HG03460 (cell line): ENCODE data around the gene MPP1.

Experiments used
- ATAC-seq: cut with Tn5 transposase; IDR thresholded peaks from one replicate; pipeline ENCODE4 v1.9.1; 2021; ENCODE audit not compliant: unreplicated experiment

The MPP1 gene

DNA sequence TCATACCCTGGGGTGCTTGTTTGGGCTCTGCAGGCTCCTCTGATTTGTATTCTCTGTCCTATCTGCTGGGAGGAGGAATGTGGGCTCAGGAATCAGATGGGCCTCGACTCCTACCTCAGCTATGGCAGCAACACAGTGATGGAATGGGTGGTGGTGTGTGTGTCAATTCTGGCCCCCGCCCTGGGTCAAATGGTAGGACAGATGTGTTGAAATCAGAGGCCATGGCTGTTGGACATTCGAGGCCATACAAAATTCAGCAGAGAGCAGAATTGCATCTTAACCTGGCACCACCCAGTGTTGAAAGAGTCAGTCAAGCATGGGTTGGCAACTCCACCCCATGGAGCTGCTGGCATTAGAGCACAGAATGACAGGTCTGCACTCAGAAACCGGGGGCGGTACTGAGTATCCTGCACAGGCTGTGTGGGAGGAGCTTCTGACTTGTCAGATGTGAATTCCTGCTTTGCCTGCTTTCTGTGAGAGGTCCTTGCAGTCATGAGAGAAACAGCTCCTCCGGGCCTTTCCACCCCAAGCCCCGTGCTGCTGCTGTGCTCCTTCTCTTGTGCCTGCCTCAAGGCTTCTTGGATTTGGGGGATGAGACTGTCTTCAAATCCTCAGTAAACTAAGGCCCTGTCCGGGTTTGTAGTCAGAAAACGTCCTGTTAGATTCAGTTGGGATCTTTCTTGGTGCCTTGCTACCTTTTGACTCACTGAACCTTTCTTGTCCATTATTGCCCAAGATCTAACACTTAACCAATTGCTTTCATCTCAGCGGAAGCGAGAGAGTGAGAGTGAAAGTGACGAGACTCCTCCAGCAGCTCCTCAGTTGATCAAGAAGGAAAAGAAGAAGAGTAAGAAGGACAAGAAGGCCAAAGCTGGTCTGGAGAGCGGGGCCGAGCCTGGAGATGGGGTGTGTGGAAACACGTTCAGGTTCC, 29.6 kb downstream of the MPP1 start:
- no peak for ATAC-seq

DNA sequence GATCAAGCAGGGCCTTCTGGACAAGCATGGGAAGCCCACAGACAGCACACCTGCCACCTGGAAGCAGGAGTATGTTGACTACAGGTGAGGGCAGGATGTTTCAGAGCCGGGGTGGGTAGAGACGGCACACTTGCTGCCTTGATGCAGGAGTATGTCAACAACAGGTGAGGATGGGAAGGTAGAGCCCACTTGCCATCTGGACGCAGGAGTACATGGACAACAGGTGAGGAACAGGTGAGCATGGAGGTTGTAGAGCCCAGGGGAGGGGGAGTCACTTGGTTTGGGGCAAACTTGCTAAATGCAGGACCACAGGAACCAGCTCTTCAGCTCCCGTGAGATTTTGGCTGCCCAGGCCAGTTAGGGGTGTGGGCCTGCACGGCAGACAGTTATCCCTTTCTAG, 30.7 kb downstream of the MPP1 start:
- ATAC-seq: no peak

DNA sequence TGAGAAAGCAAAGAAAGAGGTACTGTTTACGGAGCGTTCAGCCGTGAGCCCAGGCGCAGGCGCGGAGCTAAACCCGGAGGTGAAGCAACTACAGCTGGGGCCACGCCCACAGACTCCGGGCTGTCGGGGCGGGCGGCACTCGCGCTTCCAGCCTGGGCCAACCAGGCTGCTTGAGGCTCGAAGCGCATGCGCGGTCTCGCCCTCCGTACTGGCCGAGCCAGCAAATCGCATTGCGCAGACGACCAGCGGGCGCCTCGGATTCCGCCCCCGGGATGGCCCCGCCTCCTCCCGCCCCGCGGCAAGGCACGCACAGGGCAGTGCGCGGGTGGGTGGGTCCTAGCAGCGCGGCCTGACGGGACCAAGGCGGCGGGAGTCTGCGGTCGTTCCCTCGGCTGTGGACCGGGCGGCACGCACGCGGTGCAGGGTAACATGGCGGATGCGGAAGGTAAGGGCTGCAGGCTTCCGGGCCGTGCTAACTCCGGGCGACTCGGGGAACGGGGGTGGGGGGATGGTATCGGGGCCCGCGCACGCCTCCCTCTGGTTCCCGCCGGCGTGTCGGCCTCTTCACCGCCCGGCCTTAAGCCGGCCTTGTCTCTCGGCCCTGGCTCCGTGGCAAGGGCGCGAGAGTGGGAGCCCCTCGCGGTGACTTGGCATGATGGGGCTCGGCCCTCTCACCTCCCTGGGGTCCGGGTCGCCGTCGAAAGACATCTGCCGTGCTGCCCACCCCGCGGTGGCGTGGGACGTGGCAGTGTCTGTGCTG, 42.6 kb downstream of the MPP1 start, which contains the start of gene DKC1:
TSS of gene DKC1 (plus strand) at position 328 of the 760 bp plus-strand sequence. CDS start at position 430, 102 bp downstream.
- ATAC-seq: peak; percentile 89

DNA sequence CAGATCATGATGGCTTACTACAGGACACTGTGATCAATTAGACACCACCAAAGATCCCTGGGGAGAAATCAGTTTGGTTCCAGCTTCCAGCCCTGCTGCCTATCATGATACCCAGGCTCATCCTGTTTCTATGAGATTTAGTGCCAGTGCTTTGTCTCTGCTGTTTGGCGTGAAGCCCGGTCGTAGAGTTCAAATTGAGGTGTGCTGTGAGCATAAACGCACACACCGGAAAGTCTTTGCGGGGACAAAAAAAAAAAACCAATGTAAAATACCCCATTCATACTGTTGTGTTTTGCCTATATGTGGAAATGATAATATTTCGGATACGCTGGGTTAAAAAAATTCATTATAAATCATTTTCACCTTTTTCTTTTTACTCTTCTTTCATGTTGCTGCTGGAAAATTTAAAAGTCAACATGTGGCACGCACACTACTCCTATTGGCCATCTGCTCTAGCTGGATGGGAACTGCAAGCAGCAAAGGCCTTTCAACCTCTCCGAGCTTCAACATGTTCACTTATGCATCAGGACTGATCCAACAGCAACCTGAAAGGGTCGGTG, 43.2 kb downstream of the MPP1 start:
- no peak for ATAC-seq

DNA sequence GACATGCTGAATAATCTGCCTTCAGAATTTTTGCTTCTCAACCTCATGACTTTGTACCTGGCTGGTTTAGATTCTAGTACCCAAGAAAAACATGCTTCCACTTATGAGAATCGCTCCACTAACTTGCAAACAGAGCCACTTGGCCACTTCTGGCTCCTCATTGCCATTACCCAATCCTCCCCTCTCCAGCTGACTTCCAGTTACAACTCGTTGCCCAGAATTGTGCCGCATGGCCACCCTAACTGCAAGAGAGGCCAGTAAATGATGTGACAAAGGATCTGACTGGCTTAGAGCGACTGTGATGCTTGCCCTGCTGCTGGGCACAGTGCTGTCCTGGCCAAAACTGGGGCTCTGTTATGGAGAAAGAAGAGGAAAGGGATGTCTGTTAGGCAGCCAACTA, 46.6 kb downstream of the MPP1 start:
- no peak for ATAC-seq

DNA sequence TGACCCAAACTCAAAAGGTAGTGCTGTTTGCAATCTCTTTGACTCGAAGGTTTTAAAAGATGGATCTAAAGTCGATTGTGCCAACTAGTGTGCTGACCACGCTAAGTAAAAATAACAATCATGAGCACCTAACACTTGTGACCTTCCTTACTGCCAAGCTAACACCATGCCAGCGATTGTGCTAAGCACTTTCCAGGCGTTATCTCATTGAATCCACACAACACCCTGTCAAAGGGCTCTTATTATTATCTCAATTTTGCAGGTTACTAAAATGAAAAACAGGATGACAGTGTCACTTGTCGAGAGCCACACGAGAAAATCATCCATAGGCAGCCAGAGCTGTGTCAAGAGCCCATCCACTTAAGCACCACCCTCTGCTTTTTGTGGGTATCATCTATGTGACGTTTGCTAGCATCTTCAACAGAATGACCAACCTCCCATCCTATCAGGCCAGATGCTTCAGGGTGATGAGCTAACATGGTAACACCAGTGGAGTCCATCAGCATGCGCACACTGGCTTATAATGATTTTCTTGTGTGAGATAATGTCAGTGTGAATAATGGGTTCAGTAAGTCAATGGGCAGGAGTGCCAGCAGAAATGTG, 53.5 kb downstream of the MPP1 start:
- ATAC-seq: no peak

DNA sequence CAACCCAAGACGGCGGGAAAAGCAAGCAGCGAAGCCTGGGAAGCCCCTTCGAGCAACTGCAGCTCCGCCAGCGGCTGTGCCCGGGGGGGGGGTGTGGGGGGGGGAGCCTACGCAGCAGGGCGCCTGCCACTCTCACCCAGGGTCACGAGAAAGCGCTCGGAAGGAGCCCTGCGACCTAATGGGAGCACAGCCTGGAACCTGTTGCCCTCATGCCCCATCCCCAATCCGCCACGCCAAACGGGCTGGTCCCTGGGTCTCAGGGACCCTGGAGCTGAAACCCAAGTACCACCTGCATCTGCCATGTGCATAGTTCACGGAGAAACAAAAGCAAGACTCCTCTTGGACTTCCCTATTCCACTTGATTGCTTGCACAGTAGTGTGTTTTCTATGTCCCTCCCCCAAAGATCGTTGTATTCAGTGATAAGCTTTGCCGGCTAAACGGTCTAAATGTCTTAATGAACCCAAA, 54.0 kb downstream of the MPP1 start:
- ATAC-seq: no peak

DNA sequence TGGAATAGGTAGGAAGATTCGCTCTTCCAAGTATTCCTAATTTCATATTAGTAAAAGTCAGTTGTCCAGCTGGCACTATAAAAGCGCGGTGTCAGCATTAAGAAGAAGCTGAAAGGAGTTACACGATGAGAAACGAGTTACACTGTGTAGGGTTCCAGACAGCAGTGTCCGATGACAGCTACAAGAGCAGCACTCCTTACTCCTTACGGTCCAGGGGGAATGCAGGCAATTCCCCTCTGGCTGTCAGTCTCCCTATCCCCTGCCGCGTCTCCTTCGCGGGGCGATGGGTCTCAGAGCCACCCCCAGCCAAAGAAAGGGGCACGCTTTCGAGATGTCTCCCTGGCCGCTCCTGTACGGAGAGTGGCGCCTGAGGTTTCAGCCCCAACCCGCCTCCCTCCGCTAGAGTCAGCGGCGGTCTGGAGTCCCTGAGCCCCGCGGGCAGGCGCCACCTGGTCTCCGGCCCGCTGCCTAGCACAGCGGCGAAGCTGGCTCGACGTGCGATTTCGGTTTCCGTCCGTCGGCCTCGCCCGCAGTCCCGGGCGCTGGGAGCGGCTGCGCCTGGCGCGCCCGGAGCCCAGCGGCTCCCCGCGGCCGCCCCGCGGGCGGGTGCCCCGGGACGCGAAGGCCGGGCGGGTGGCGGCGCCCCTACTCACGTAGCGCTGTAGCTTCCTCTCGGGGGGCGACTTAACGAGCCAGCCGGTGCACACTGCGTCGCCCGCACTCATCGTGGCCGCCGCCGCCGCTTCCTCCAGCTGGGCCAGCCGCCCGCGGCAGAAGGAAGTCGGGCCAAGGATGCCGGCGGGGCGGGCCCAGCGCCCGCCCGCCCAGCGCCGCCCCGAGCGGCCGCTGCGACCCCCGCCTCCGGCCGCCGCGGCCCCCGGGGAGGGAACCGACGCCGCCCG, 54.7 kb downstream of the MPP1 start, which contains the start of gene GAB3:
TSS of gene GAB3 (minus strand) at position 777 of the 902 bp plus-strand sequence. CDS start at position 725, 52 bp downstream.
- peak; percentile 68 for ATAC-seq

DNA sequence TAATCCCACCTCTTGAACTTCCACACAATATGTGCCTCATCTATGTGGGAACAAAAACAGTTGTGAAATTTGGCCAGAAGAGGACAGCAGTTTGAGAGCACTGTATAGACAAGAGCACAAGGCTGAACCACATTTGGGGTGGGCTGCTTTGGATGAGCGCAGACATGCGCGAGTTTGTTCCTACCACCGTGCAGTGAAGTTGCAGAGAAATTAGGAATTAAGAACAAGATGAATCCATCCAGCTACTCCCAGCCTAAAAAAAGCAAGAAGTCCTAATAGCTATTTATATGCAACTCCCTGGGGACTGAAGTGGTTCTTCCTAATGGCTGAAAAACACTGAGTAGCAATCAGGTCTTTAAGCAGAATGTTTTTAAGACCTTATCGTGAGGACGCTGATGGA, 55.4 kb downstream of the MPP1 start:
- no peak for ATAC-seq

DNA sequence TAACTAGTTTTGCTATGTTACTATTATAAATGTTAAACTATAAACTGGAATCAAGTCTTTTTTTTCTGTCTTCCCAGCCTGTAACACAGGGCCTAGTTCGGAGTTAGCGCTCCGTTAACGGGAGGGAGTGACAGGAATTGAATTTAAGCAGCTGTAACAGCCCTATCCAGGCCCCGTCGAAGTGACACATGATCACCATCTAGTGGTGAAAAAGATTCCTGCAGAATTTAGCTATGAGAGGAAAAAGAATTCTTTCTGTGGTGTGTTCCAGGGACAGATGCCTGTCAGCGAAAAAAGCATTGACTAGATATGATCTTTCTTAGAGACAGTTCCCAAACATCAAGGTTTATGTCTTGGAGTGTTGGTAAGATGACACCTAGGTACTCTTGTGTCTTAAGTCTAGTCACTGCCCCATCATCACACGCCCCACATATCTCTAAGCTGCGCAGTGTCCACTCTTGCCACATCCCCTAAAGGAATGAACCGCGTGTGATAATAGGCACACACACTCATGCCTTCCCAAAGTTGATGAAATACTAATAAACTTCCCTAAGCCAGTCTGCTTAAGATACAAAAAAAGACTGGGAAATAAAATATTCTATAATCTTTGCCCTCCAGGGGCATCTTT, 56.5 kb downstream of the MPP1 start:
- no peak for ATAC-seq

DNA sequence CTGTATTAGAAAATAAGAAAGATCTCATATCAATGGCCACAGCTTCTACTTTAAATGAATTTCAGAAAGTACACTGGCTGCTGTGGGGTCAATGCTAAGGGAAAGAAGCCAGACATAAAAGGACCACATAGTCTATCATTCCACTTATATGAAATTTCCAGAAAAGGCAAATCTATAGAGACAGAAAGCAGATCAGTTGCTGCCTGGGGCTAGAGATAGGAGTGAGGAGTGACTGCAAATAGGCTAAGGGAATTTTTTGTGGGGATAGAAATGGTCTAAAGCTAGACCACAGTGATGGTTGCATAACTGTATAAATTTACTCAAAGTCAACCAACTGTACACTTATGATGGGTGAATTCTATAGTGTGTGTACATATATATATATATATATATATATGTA, 62.7 kb downstream of the MPP1 start:
- ATAC-seq: no peak

DNA sequence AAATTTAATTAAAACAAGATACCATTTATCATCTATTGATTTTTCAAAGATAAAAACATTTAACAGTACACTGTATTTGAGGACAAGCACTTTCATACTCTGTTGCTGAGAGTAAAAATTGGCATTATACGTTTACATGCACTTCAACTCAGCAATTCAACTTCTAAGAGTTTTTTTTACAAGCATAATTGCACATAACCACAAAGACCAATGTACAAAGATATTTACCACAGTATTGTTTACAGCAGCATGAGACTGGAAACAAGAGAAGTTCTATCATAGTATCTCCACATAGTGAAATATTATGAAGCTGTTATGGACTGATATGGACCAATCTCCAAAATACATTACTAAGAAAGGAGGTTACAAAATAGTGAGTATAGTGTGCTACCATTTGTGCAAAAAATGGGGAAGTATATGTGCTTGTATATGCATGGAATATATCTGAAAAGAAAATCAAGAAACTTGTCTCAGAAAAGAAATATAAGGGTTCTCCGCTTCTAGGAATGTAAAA, 65.3 kb downstream of the MPP1 start:
- no peak for ATAC-seq

DNA sequence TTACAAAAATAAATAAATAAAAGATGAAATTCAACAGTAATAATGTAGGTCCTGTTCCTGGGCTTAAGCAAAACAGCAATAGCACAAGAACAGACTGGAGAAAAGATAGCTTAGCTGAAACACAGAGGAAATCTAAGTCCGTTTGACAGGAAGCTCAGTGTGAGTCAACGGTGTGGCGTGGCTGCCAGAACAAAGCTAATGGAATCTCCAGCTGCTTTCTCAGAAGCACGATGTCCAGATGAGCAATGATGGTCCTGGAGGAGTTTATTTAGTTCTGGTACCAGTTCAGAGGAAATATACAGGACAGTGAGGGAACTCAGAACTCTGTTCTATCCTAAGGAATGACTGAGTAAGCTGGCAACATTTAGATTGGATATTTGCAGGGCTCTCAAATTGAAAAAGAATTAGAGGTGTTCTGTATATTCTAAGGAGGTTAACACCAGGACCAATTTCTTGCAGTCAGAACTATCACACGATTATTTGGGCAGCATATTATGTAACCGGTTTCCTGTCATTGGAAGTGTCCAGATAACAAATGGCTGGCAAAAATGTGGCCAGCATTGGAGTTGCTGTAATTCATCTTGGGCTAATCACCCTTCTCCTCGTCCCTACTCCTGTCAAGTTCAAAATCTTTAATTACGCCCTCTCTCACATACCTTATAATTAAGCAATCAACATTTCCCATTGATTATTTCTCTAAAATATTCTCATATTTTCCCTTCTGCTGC, 67.1 kb downstream of the MPP1 start:
- no peak for ATAC-seq

DNA sequence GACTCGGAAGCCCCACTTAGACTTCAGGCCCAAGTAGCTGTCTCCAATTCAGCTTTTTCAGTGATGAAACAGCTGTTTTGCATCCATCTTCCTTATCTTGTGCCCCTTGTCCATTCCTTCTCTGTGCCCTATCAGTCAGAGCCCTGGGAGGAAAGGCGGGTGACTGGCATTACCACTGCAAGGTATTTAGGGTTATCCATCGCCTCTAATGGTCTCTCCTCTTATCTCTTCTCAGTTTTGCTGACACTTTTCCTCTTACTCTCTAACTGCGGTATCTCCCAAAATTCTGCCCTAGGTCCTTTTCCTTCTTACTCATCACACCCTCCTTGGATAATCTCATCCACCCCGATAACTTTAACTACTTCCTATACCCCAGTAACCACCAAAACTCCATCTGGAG, 68.1 kb downstream of the MPP1 start:
- ATAC-seq: no peak

DNA sequence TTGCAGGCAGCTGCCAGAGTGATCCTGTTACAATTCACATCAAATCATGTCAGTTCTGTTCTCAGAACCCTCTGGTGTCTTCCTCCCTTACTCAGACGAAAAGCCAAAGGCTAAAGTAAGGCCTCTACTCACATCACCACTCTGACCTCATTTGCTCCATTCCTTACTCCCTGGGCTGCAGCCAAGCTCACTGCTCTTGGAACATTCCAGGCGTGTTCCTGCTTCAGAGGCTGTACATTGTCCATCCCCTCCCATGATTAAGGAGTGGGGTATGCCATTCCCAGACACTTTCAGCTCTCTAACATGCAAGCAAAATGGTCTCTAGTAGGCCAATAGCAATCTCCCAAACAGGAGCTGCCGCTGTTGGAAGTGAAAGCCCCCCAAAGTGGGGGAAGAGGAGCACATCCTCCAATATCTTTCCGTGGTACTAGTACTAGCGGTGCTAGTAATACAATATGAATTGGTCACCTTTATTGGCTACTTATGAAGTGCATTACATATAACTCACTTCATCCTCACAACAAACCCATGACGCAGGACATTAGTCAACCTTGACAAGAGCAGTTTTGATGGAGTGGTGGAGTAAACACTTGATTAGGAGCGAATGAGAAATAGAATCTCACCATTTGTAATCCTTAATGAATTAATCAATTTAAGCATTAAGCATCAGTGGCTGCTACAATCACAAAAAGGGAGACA, 69.4 kb downstream of the MPP1 start:
- ATAC-seq: no peak

DNA sequence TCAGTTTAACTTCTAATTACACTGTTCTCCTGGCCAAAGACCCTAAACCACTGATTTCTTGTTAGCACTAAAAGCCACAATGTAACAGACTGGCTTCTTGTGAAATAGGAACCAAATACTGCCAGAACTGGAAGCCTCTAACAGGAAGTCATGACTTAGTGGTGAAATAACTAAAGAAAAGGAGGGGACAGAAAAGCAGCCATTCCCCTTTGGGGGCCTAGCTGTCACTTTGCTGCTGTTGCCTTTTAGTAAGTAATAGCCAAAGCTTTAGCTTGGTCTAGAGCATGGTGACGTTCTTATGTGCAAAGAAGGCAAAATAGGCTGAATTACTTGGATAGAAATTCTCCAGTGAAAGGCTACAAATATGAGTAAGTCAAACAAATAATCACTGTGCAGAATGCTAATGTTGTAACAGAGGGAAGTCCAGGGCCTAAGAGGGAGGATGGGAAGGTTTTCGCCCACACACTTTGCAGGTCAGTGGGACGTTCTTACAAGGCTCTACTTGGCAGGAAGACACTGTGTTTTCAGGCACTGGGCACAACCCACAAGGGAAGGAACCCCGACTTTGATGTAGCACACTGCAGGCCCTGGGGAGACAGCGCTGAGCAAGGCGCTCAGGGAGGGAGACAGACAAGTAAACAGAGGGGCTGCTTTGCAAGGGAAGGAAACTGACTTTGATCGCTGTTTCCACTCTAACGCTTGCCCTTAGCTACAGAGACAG, 71.1 kb downstream of the MPP1 start:
- no peak for ATAC-seq

DNA sequence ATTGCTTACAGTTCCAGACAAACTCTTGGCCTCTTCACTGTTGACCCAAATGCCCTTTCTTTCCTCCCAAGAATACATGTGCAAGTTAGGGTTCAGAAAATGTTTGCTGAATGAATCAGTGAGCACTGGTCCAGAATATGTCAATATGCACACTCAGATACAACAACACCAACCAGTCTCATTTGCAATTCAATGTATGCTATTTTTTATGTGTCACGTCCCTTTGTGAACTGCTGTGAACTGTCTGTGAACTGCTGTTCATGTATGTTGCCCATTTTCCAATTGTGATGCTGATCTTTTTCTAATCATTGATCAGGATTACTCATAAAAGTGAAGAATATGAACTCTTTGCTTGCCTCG, 72.2 kb downstream of the MPP1 start:
- no peak for ATAC-seq
